GM23338 (cell line): ENCODE results near the gene LRBA.

Experiments used
- CREB1 ChIP-seq: fragments of 250-450 bp; sonication (Bioruptor Pico); IDR thresholded peaks from 2 replicates; pipeline ENCODE4 v1.5.0; 2020; ENCODE audit warnings: low read depth, mild to moderate bottlenecking, moderate library complexity
- CTCF ChIP-seq, 2 experiments: fragments of 200-600 bp in 1 of 2; sonication (generic) in 1 of 2; conservative IDR thresholded peaks; 2 replicates each; pipeline versions ENCODE4 v1.5.1 to v1.6.1; 2016 to 2017; ENCODE audit warnings: antibody characterized with exemption in 2 of 2, low read depth in 2 of 2, mild to moderate bottlenecking in 2 of 2, moderate library complexity in 1 of 2
- ETS1 ChIP-seq: IDR thresholded peaks from 2 replicates; pipeline ENCODE4 v1.6.1; 2016; ENCODE audit warnings: antibody characterized with exemption
- EZH2 ChIP-seq: fragments of 200-600 bp; sonication (generic); IDR thresholded peaks from one replicate; pipeline ENCODE4 v1.8.0; 2017; ENCODE audit warnings: antibody characterized with exemption, mild to moderate bottlenecking, low read depth; ENCODE audit not compliant: unreplicated experiment
- EZH2phosphoT487 ChIP-seq: fragments of 200-600 bp; sonication (generic); IDR thresholded peaks from one replicate; pipeline ENCODE4 v1.8.1; 2018; ENCODE audit warnings: antibody characterized with exemption; ENCODE audit not compliant: unreplicated experiment
- JUNB ChIP-seq: IDR thresholded peaks from one replicate; pipeline ENCODE4 v1.6.1; 2016; ENCODE audit warnings: antibody characterized with exemption; ENCODE audit not compliant: unreplicated experiment
- NANOG ChIP-seq: IDR thresholded peaks from 2 replicates; pipeline ENCODE4 v1.6.1; 2016; ENCODE audit warnings: antibody characterized with exemption, borderline replicate concordance
- POLR2AphosphoS5 ChIP-seq: IDR thresholded peaks from 2 replicates; pipeline ENCODE4 v1.6.1; 2016; ENCODE audit warnings: antibody characterized with exemption, low read depth
- STAT1 ChIP-seq: IDR thresholded peaks from one replicate; pipeline ENCODE4 v1.6.1; 2016; ENCODE audit warnings: antibody characterized with exemption; ENCODE audit not compliant: unreplicated experiment
- ZNF114 ChIP-seq: fragments of 250-450 bp; sonication (Bioruptor Pico); IDR thresholded peaks from 2 replicates; pipeline ENCODE4 v1.5.0; 2020; ENCODE audit warnings: mild to moderate bottlenecking, moderate library complexity
- ZNF331 ChIP-seq: fragments of 250-450 bp; sonication (Bioruptor Pico); IDR thresholded peaks from 2 replicates; pipeline ENCODE4 v1.5.0; 2020; ENCODE audit warnings: low read depth, mild to moderate bottlenecking, moderate library complexity
- TF ChIP-seq, protein P1 (sequence below): IDR thresholded peaks from one replicate; pipeline ENCODE4 v1.6.1; 2018; ENCODE audit warnings: antibody characterized with exemption; ENCODE audit not compliant: unreplicated experiment

- TF ChIP-seq EZH2 (no peak), ETS1 (no peak), EZH2phosphoT487 (no peak), POLR2AphosphoS5 (no peak), CTCF (conservative IDR thresholded peaks at IDR 0.05; ENCODE audit: low read depth in 2 of 2) (no peak), CREB1 (CRISPR knock-in tag) (no peak), STAT1 (no peak), JUNB (no peak), ZNF331 (CRISPR knock-in tag) (no peak), ZNF114 (no peak), NANOG (no peak)
- TF ChIP-seq, protein P1, sequence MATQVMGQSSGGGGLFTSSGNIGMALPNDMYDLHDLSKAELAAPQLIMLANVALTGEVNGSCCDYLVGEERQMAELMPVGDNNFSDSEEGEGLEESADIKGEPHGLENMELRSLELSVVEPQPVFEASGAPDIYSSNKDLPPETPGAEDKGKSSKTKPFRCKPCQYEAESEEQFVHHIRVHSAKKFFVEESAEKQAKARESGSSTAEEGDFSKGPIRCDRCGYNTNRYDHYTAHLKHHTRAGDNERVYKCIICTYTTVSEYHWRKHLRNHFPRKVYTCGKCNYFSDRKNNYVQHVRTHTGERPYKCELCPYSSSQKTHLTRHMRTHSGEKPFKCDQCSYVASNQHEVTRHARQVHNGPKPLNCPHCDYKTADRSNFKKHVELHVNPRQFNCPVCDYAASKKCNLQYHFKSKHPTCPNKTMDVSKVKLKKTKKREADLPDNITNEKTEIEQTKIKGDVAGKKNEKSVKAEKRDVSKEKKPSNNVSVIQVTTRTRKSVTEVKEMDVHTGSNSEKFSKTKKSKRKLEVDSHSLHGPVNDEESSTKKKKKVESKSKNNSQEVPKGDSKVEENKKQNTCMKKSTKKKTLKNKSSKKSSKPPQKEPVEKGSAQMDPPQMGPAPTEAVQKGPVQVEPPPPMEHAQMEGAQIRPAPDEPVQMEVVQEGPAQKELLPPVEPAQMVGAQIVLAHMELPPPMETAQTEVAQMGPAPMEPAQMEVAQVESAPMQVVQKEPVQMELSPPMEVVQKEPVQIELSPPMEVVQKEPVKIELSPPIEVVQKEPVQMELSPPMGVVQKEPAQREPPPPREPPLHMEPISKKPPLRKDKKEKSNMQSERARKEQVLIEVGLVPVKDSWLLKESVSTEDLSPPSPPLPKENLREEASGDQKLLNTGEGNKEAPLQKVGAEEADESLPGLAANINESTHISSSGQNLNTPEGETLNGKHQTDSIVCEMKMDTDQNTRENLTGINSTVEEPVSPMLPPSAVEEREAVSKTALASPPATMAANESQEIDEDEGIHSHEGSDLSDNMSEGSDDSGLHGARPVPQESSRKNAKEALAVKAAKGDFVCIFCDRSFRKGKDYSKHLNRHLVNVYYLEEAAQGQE = no peak
These were observed 613.9 kb downstream of the LRBA start for GRCh38 chr4:150401083-150401687.
